ENCODE data around the gene MED10.

DNA sequence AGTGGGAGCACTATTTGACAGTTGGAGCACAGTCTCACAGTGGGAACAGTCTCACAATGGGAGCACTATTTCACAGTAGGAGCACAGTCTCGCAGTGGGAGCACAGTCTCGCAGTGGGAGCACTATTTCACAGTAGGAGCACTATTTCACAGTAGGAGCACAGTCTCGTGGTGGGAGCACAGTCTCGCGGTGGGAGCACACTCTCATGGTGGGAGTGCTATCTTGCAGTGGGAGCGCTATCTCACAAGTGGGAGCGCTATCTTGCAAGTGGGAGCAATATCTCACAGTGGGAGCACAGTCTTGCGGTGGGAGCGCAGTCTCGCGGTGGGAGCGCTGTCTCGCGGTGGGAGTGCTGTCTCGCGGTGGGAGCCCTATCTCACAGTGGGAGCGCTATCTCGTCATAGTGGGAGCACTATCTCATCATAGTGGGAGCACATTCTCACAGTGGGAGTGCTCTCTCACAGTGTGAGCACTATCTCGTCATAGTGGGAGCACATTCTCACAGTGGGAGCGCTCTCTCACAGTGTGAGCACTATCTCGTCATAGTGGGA, 56.1 kb downstream of the MED10 start:
- TF ChIP-seq EZH2 (IDR thresholded peaks at IDR 0.05) = no peak
- no peak for TF ChIP-seq POLR2AphosphoS5 (IDR thresholded peaks at IDR 0.05; ENCODE audit: borderline replicate concordance, low read depth, low read length)
- no peak for TF ChIP-seq FOXP2 (optimal IDR thresholded peaks at IDR 0.05; ENCODE audit: control extremely low read depth, extremely low read length, insufficient read depth)

Measured in SK-N-MC (cell line).